GM21786 (cell line): ENCODE measurements around the gene GLRA3.
"Not testable (repeated sequence)": the region's sequence is repeated elsewhere in the genome, so short reads cannot be mapped to it uniquely, and the experiment has no call there.

Source experiments
- ATAC-seq: cut with Tn5 transposase; IDR thresholded peaks from one replicate; pipeline ENCODE4 v1.9.1; 2021; ENCODE audit not compliant: unreplicated experiment

GLRA3 gene

DNA sequence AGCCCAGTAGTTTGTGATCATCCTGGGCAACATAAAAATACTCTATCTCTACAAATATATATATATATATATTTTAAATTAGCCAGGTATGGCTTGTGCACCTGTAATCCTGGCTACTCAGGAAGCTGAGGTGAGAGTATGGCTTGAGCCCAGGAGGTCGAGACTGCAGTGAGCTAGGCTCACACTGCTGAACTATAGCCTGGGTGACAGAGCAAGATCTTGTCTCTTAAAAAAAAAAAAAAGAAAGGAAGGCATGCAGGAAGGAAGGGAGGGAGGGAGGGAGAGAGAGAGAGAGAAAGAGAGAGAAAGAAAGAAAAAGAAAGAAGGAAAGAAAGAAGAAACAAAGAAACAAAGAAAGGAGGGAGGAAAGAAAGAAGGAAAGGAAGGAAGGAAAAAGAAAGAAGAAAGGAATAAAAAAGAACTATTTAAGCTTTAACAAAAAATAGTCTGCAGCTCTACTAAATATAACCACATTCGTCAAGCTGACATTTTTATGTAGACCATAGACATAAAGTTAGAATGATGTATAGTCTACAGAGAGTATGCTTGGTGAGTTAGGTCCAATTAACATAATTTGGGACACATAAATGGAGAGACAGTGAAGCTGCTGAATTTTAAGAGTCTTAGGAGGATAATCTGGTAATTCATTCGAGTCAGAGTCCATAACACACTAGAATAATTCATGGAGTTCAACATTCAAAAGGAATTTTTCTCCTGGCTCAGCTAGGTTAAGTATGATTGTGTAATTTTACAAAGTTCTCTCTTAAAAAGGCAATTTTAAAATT lies 111.9 kb downstream of the GLRA3 start:
- ATAC-seq, result no peak

DNA sequence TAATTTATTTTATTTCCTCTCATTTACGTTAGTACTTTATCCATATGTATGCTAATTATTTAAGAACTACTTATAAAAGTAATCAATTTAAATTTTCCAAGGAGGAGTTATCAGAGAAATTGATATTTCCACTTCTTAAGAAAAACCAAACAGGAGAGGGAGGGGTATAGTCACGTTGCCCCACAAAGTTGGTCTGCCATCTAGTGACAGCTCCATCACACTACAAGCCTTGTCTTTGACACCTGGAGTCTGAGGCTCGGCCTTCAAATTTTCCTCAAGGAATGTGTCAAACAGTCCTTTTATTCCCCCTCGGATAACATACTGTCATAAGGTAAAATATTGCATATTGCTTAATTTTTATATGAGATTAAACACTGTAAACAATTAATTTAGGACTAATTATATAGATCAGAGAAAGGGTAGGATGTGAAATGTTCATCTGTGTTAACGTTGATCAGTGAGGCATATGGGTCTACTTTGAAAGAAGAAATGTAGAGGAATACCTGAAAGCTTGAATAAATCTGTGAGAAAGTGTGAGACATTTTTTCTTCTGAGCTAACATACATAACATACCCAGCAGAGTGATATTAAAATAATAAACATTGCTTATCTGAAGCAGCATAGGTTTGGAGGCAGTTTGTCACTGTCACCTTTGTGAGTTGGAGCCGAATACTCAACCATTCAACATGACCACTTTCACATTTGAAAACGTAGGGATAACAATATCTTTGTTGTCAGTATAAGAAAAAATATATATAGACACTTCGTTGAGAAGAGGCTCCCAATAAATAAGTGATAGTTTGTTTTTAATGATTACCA lies 114.4 kb downstream of the GLRA3 start:
- ATAC-seq, result peak; percentile 97

DNA sequence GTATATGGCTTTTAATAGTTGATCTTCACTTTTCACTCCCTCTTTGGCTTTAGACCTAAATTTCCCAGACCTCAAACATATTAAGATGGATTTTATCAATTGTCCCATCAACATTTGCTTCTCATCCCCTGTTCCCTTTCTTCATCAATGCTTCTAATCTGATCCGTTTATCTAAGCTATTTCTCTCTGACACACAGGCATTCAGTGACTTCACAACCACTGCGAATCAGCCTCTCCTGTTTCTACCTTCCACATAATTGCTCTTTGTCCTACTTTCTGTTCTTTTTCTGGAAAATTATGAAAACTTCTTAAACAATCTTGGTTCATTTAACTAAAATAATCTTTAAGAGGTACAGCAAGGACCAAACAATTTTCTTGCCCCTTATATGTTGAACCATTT lies 115.2 kb downstream of the GLRA3 start:
- ATAC-seq, result no peak

DNA sequence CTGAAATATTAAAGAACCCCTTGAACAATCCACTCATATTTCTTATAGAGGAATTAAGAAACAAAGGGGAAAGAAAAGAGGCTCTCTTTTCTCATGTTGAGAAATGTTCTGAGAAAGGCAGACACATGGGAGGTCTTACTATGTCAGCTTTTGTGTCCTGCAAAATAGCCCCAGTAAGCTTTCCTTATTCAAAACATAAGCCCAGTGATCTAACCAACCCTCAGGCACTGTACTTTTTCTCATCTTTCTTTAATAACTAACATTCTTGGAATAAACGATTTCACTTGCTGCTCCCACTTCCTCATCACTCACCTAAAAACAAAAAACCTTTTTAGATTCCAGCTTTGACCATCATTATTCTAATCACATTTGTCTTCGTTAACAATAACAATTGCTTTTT lies 115.9 kb downstream of the GLRA3 start:
- no peak for ATAC-seq

DNA sequence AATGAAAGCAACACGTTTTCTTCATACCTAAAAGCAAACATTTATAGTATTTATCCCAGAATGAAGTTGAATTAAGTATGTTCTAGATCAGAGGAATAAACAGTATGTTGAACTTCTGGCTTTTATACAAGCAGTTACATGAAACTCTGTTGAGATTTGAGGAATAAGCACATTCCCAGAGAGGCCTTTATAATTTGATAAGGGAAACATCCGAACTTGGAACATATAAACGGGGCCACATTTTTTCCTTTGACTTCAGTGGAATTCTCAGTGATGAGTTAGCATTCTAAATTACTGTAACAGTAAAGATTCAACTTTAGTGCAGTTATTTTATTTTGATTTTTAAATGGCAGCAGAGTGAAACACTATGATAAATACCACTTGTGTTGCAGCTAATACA lies 119.5 kb downstream of the GLRA3 start:
- no peak for ATAC-seq

DNA sequence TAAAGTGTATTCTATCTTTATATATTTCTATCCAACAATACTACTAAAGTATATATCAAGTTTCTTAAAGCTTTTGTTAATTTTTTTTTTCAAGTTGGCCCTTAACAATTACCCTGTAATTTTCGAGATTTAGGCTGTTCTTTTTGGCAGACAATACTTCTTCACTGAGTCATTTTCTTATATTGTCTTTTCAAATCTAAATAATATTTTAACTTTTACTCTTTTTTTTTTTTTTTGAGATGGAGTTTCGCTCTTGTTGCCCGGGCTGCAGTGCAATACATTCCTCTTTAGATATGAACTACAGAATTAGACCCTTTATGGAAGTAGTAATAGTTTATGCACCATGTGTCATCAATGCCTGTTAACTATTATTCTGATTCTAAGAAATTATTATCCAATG lies 120.7 kb downstream of the GLRA3 start:
- ATAC-seq, result no peak

DNA sequence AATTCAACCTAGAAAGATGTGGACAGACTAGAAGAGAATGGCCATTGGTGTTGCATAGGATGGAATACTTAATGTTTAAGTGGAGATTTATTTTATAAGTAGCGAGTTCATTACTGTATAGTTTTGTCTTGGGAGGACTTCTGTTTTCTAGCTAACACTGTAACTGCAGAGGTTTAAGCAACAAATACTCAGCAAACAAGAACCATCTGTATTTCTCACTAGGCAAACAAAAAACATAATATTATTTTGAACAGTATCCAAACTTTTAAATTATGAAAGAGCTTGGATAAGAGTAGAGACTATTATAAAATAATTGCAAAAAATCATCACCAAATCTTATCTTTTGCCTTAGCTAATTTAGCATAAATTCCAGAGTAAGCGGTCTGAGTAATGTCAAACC lies 121.1 kb downstream of the GLRA3 start:
- ATAC-seq, result no peak

DNA sequence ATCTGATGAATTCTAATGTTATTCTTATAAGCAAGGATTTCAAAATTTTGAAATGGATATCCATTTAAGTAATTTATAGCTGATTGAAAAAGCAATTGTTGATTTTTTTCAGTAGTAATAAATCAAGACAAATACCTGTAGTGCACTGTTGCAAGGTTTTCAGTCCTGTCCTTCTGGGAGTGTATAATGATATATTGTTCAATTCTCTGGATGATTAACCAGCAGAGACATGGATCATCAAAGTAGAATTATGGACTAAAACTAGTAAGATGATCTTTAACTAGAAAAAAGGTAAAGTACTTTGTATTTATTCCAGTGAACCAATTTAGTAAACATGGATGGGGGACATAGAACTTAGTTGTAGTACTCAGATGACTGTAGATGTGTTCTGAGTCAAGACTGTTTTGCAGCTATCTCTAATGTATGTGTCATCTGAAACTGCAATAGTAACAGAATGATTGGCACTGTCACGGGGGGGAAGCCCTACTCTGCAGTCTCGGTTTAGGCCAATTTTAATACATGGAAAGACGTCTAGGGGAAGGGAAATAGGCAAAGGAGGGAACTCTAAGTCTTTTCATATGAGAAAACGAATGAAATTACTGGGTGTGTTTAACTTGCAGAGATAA lies 121.9 kb downstream of the GLRA3 start:
- peak; percentile 99 for ATAC-seq

DNA sequence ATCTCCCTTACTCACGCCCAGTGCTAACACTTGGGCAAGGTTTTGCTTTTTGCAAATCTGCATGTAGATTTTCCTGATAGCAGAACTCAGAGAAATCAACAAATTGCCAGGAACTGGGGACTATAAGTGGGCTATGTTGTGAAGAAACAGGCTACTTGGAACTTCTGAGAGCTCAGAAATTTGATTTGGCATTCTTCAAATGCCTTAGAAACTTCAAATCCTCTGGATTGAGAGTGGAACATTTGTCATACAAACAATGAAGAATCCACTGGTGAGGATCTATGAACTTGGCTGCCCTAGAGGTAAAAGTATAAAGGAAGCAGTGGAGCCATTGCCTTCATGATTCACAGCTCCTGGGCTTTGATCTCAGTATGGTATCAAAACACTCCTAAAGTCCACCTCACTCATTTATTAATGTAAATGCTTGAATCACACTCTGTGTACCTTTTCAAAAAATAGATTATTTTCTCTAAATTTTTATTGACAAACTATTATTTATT lies 126.0 kb downstream of the GLRA3 start:
- no peak for ATAC-seq

DNA sequence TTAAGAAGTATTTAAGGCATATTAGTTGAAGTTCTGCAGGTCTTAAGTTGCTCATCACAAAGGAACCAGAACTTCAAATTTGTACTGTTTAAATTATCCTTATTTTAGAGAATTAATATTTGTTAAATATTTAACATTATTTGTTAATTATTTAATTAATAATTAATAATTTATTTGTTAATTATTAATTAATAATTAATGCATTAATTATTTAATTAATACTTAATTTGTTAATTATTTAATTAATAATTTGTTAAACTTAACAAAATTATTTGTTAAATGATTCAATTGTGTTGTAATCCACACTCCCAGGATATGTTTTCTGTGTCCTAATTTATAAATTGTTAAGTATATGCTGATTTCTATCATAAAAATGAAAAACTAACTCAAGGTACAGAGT lies 129.4 kb downstream of the GLRA3 start:
- ATAC-seq, result no peak

DNA sequence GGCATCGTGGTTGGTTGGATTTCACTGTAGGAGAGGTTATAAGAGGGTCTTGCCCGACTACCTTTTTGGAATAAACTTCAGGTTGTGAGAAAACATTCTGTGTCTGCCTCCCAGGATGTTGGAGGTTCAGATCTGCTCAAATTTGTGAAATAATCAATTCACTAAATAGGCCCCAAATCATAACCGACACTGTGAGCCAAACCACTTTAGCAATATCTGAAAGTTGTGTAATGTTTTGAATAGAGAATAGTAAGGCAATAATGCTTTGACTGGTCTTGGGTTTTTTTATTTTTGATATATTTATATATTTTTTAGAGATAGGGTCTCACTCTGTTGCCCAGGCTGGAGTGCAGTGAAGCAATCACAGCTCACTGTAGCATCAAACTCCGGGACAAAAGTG lies 131.2 kb downstream of the GLRA3 start:
- ATAC-seq, result no peak

DNA sequence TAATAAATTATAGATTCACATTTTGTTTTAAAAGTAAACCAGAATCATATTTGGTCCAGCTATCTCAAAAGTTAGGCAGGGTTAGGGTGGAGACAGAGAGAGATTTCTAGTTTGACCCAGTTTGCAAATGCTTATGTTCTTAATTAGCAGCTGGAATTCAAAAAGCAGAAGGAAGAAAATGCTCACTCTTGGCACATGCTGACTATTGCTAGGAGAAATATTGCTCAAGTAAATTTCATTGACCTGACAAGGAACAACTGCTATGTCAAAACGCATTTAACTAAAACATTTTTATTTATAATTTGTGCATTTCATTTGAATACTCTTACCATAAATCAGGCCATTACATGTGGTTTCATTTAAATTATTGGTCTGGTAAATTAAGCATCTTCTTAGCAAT lies 131.8 kb downstream of the GLRA3 start:
- no peak for ATAC-seq

DNA sequence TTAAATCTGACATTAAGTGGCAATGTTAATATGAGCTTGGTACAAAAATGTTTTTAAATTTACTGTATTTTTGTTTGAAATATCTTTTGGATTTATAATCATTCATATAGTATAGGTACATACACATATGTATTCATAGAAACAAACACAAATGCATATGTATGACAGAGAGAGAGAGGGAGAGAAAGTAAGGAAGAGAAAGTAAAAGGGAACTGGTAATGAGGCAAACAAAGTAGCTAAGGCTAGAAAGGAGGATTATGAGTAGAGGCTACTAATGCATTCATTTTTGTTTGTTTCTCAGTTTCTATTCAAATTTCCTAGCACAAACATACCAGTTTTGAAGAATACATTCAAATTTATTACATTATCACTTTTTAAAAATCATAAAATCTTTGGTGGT lies 132.4 kb downstream of the GLRA3 start:
- ATAC-seq, result no peak

DNA sequence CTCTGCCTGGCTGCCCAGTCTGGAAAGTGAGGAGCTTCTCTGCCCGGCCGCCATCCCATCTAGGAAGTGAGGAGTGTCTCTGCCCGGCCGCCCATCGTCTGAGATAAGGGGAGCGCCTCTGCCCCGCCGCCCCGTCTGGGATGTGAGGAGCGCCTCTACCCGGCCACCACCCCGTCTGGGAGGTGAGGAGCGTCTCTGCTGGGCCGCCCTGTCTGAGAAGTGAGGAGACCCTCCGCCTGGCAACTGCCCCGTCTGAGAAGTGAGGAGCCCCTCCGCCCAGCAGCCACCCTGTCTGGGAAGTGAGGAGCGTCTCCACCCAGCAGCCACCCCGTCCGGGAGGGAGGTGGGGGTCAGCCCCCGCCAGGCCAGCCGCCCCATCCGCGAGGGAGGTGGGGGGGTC lies 137.2 kb downstream of the GLRA3 start:
- not testable (repeated sequence) for ATAC-seq

DNA sequence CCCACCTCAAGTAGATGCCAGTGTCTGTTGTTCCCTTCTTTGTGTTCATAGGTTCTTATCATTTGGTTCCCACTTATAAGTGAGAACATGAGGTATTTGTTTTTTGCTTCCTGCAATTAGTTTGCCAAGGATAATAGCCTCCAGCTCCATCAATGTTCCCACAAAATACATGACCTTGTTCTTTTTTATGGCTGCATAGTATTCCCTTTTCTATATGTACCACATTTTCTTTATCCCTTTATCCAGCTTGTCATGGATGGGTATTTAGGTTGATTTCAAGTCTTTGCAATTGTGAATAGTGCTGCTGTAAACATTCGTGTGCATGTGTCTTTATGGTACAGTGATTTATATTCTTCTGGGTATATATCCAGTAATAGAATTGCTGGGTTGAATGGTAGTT lies 138.4 kb downstream of the GLRA3 start:
- ATAC-seq, result no peak

DNA sequence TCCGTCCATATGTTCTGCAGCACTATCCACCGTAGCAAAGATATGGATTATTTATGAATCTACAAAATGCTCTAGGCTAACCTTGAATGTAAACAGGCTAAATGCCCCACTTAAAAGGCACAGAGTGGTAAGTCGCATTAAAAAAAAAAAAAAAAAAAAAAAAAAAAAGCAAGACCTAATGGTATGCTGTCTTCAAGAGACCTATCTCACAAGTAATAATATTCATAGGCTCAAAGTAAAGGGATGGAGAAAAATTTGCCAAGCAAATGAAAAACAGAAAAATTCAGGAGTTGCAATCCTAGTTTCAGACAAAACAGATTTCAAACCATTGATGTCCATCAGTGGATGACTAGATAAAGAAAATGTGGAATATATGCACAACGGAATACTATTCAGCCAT lies 139.4 kb downstream of the GLRA3 start:
- no peak for ATAC-seq

DNA sequence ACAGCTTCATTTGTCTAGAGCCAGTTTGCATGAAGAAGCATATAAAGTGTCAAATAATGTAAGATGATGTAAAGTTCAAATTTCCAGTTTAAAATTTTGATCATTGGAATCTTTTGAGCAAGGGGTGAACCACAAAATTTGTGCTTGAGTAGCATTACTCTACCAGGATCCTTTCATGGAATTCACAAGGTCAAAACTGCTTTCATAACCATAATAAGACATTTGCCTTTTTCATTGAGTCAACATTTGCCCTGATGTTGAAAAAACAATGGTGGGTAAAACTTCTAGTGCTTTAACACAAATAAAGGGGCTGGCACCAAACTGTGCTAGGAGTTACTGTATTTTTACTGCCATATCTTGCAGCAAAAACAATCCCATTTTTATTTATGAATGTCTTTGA lies 142.2 kb downstream of the GLRA3 start:
- ATAC-seq, result no peak

DNA sequence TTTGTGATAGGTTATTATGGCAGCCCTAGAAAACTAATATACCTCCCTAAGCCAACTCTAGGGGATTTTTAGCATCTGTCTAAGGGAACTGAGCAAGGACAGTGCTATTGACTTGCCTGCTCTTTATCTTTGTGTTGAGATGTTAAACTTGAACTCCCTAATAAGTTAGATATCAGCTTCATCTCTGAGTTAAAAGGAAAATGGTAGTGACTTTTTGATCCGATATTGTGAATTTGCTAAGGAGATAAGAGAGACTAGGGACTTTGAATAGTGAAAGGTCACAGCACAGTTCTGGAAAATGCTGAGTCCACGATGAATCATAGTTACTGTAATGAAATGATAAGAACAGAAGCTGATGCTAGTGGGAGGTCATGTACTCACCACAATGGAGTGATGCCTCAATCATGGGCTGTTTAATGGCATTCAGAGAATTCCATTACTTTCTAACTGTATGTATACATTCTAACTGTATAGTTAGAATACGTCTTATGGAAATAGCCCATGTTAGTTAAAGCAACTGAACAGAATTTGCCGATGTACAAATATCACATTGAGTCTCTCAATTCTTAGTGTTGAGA lies 147.2 kb downstream of the GLRA3 start:
- no peak for ATAC-seq

DNA sequence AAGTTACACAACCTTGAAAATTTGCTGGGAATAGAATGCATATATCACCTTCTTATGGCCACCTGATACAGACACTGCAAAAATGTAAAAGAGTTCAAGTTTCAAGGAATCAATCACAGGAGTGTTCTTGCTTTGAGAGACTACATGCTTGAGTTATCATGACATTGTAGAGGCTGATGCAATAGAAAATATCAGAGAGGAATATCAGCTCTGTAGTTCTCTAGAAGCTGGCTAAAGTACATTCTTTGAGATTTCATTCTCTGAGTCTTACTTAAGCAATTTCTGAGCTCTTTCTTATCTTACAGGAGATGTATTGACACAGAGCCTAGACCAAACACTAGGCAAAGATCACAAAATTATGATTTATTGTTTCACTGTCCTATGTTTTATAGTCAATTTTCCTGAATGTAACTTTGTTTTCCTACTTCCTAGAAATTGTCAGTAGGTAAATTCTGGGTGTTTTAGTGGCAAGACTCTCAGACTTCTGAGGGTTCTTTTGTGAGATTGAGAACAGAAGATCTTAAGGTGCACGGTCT lies 154.7 kb downstream of the GLRA3 start:
- ATAC-seq, result no peak

DNA sequence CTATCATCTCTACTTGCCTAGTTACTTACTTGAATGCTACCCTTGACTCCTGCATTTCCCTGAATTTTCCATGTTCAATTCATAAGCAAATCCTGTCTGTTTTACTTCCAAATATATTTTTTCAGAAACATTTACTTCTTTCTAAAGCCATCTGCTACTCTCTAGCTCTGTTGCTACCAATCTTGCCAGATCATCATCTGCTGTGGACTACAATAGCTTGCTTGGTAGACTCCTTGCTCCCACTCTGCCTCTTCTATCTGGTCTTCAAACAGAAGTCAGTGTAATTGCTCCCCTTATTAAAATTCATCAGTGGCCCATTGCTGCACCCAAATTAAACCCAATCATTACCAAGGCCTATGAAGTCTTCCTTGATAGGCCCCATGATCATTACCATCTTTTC lies 155.2 kb downstream of the GLRA3 start:
- no peak for ATAC-seq

DNA sequence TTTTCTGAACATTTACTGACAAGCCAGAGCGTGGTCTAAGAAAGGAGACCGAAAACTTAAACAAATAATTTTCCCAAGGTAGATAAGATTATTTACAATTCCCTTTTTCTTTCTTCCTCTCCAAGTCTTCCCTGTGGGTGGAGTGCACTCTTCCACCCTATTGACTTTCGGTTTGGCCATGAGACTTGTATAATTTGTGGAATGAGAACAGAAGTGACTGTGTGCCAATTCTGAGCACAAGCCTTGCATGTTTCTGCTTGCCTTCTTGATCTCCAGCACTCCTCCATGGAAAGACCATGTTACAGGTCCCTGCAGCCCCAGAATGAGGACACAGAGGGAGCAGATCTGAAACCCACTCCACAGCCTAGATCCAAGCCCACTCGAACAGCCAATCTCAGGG lies 156.8 kb downstream of the GLRA3 start:
- no peak for ATAC-seq
